PC-3 (cell line): ENCODE data around the gene OXNAD1. TPM values are rescaled to one million over a fixed set of nuclear protein-coding genes. Genes with fewer than 3 reads are reported as not detected.

Source experiments
- ATAC-seq: fragments of 200-7000 bp; cut with Tn5 transposase; 2 replicates; pipeline ENCODE4 v1.9.1; 2020; ENCODE audit warnings: mild to moderate bottlenecking, moderate library complexity
- BruUV-seq: library from RNA; stranded (reverse); fragments of 400-500 nt; replicated peaks from 2 replicates; lab custom pipeline; 2021; lab: Mats Ljungman, UMichigan
- CTCF ChIA-PET: fragments of 300-600 bp; sonication (Branson Sonifier 250); formaldehyde crosslinking; loops from one replicate; lab custom pipeline; 2022; ENCODE audit warnings: antibody characterized with exemption; lab: Charles Lee
- POLR2A ChIA-PET: fragments of 300-600 bp; sonication (Branson Sonifier 250); formaldehyde crosslinking; loops from one replicate; lab custom pipeline; 2022; ENCODE audit warnings: antibody characterized with exemption; ENCODE audit not compliant: unreplicated experiment; lab: Charles Lee
- DNase-seq: peaks from one replicate; pipeline ENCODE4 v3.0.0-alpha.2; 2015
- H2AFZ ChIP-seq: fragments of 300-600 bp; sonication (generic); 2 replicates; pipeline ENCODE4 v1.6.0; 2016; ENCODE audit warnings: antibody characterized with exemption, low read length
- H3F3A ChIP-seq: fragments of 300-600 bp; sonication (generic); one replicate; pipeline ENCODE4 v1.6.0; 2017; ENCODE audit warnings: antibody characterized with exemption, low read length, control low read depth, mild to moderate bottlenecking; ENCODE audit not compliant: unreplicated experiment
- H3K27ac ChIP-seq: fragments of 300-600 bp; sonication (generic); 2 replicates; pipeline ENCODE4 v1.5.1; 2016; ENCODE audit warnings: mild to moderate bottlenecking, low read length
- H3K27me3 ChIP-seq: fragments of 300-600 bp; sonication (generic); 2 replicates; pipeline ENCODE4 v1.6.1; 2016; ENCODE audit warnings: low read length, mixed read lengths
- H3K36me3 ChIP-seq: fragments of 300-600 bp; sonication (generic); 2 replicates; pipeline ENCODE4 v1.6.1; 2016; ENCODE audit warnings: low read depth, mixed run types, low read length, mixed read lengths
- H3K4me1 ChIP-seq: fragments of 300-600 bp; sonication (generic); 2 replicates; pipeline ENCODE4 v1.5.1; 2016; ENCODE audit warnings: low read length; ENCODE audit not compliant: insufficient read depth
- H3K4me2 ChIP-seq: fragments of 300-600 bp; sonication (generic); 2 replicates; pipeline ENCODE4 v1.6.0; 2016; ENCODE audit warnings: low read length
- H3K4me3 ChIP-seq: fragments of 300-600 bp; sonication (generic); 2 replicates; pipeline ENCODE4 v1.5.1; 2016; ENCODE audit warnings: mild to moderate bottlenecking, low read length, mixed read lengths
- H3K79me2 ChIP-seq: fragments of 300-600 bp; sonication (generic); 2 replicates; pipeline ENCODE4 v1.6.1; 2017; ENCODE audit warnings: low read length, mixed read lengths
- H3K9ac ChIP-seq: fragments of 300-600 bp; sonication (generic); 2 replicates; pipeline ENCODE4 v1.6.0; 2016; ENCODE audit warnings: mild to moderate bottlenecking, low read length
- H3K9me2 ChIP-seq: fragments of 300-600 bp; sonication (generic); replicated peaks from 2 replicates; pipeline ENCODE4 v1.6.1; 2016; ENCODE audit warnings: mixed run types, low read length, mixed read lengths
- H3K9me3 ChIP-seq: fragments of 300-600 bp; sonication (generic); 2 replicates; pipeline ENCODE4 v1.6.1; 2016; ENCODE audit warnings: low read length, mixed read lengths
- H4K20me1 ChIP-seq: fragments of 300-600 bp; sonication (generic); 2 replicates; pipeline ENCODE4 v1.6.1; 2016; ENCODE audit warnings: low read length, mixed read lengths
- CTCF ChIP-seq: fragments of 300-600 bp; sonication (generic); conservative IDR thresholded peaks from 2 replicates; pipeline ENCODE4 v1.5.1; 2017; ENCODE audit warnings: antibody characterized with exemption, low read depth, mild to moderate bottlenecking, low read length
- EZH2 ChIP-seq: fragments of 300-600 bp; sonication (generic); IDR thresholded peaks from one replicate; pipeline ENCODE4 v1.6.1; 2017; ENCODE audit warnings: antibody characterized with exemption, mild to moderate bottlenecking, low read length; ENCODE audit not compliant: unreplicated experiment
- EZH2phosphoT487 ChIP-seq: fragments of 300-600 bp; sonication (generic); IDR thresholded peaks from 2 replicates; pipeline ENCODE4 v1.6.1; 2018; ENCODE audit warnings: mild to moderate bottlenecking, antibody characterized with exemption, low read length, borderline replicate concordance
- intact Hi-C: fragments of 100-400 bp; cut with micrococcal nuclease; formaldehyde crosslinking; loops from 2 replicates; pipeline ENCODE4 v1.9.0; 2023
- total RNA-seq: library from RNA; depleted of rRNA; stranded (reverse); fragments of >200 nt; gene quantifications from 2 replicates; pipeline ENCODE4 v1.2.3, GENCODE V29; 2014

The OXNAD1 gene
- total RNA-seq, 1 experiment from 2014 or later = 20.5 TPM

GRCh38 chr3:16311960-16312451 is 47.0 kb downstream of the OXNAD1 start:
- intact Hi-C loops = no loop called here
- H4K20me1 ChIP-seq = no peaks in the 10 kb centered on the region
- no peaks in the 10 kb centered on the region for H3K27me3 ChIP-seq
- no peaks in the 10 kb centered on the region for H3F3A ChIP-seq
- ChIA-PET POLR2A (no interaction called here), CTCF (no interaction called here)
- no peak for DNase-seq
- no peaks in the 10 kb centered on the region for H3K79me2 ChIP-seq
- BruUV-seq = no TSS peak
- H3K9me3 ChIP-seq = no peaks in the 10 kb centered on the region
- H3K4me2 ChIP-seq = no peak overlapping the region
- no peak overlapping the region for H3K9ac ChIP-seq
- H3K4me1 ChIP-seq = peaks cover 8% of the 10 kb centered on the region
- TF ChIP-seq EZH2phosphoT487 = no peak
- TF ChIP-seq CTCF = no peak
- TF ChIP-seq EZH2 = no peak
- no peak overlapping the region for H2AFZ ChIP-seq
- ATAC-seq = no peak
- no peak overlapping the region for H3K27ac ChIP-seq
- H3K36me3 ChIP-seq = peaks cover 2% of the 10 kb centered on the region; the same call in 1 of the 2 replicates
- no peak overlapping the region for H3K4me3 ChIP-seq
- H3K9me2 ChIP-seq = no peaks in the 10 kb centered on the region

GRCh38 chr3:16313886-16314645 is 49.1 kb downstream of the OXNAD1 start:
- Histone ChIP-seq H3K36me3 (peaks cover 2% of the 10 kb centered on the region; the same call in 1 of the 2 replicates), H3K27me3 (no peaks in the 10 kb centered on the region), H3K4me1 (peaks cover 8% of the 10 kb centered on the region), H4K20me1 (no peaks in the 10 kb centered on the region), H3K27ac (no peak overlapping the region), H3K9ac (no peak overlapping the region), H3F3A (no peaks in the 10 kb centered on the region), H3K79me2 (no peaks in the 10 kb centered on the region), H3K4me3 (no peak overlapping the region), H3K9me2 (no peaks in the 10 kb centered on the region), H2AFZ (no peak overlapping the region), H3K9me3 (no peaks in the 10 kb centered on the region), H3K4me2 (no peak overlapping the region)
- ChIA-PET POLR2A (no interaction called here), CTCF (no interaction called here)
- BruUV-seq = no TSS peak
- DNase-seq (no peak), ATAC-seq (no peak)
- intact Hi-C loops = no loop called here
- no peak for TF ChIP-seq CTCF
- TF ChIP-seq EZH2phosphoT487 = no peak
- TF ChIP-seq EZH2 = no peak

- H4K20me1 ChIP-seq = no peaks in the 10 kb centered on the region
- H2AFZ ChIP-seq = no peak overlapping the region
- TF ChIP-seq CTCF (no peak), EZH2phosphoT487 (no peak), EZH2 (no peak)
- DNase-seq = no peak
- intact Hi-C loops = no loop called here
- no peak overlapping the region for H3K4me2 ChIP-seq
- no peak overlapping the region for H3K9ac ChIP-seq
- ATAC-seq = no peak
- H3K79me2 ChIP-seq = no peaks in the 10 kb centered on the region
- H3K4me3 ChIP-seq = no peak overlapping the region
- peaks cover 2% of the 10 kb centered on the region; the same call in 1 of the 2 replicates for H3K36me3 ChIP-seq
- H3K27me3 ChIP-seq = no peaks in the 10 kb centered on the region
- H3K27ac ChIP-seq = no peak overlapping the region
- no peaks in the 10 kb centered on the region for H3K9me2 ChIP-seq
- no peaks in the 10 kb centered on the region for H3F3A ChIP-seq
- CTCF ChIA-PET = no interaction called here
- H3K4me1 ChIP-seq = no peaks in the 10 kb centered on the region
- no peaks in the 10 kb centered on the region for H3K9me3 ChIP-seq
- POLR2A ChIA-PET = no interaction called here
- BruUV-seq = no TSS peak
Measured at GRCh38 chr3:16315623-16316022, 50.6 kb downstream of the OXNAD1 start.
